ENCODE data around the gene LRRTM4.

DNA sequence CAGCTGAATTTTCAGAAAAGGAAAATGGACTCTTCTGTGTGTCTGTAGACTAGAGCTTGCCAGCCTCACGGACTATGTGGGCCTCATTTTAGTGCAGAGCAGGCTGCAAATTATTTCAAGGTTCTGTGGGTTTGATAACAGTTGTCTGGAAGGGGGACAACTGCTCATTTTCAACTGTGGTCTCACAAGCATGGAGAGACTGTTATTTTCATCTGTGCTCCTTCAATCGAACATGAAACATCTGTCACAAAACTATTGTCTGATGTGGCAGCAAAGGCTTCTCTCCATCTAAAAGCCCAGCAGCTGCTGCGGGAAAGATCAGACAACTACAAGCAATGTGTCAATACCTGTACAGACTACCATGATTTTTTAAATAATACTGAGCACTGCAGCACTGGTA is 211.8 kb downstream of the LRRTM4 start:
- TF ChIP-seq, protein P1, sequence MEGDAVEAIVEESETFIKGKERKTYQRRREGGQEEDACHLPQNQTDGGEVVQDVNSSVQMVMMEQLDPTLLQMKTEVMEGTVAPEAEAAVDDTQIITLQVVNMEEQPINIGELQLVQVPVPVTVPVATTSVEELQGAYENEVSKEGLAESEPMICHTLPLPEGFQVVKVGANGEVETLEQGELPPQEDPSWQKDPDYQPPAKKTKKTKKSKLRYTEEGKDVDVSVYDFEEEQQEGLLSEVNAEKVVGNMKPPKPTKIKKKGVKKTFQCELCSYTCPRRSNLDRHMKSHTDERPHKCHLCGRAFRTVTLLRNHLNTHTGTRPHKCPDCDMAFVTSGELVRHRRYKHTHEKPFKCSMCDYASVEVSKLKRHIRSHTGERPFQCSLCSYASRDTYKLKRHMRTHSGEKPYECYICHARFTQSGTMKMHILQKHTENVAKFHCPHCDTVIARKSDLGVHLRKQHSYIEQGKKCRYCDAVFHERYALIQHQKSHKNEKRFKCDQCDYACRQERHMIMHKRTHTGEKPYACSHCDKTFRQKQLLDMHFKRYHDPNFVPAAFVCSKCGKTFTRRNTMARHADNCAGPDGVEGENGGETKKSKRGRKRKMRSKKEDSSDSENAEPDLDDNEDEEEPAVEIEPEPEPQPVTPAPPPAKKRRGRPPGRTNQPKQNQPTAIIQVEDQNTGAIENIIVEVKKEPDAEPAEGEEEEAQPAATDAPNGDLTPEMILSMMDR (IDR thresholded peaks at IDR 0.05): no peak
- TF ChIP-seq POLR2A (IDR thresholded peaks at IDR 0.05): no peak
